ENCODE data around the gene PDCD4.
"Not testable (repeated sequence)": the region's sequence is repeated elsewhere in the genome, so short reads cannot be mapped to it uniquely, and the experiment has no call there.

PDCD4 gene

GRCh38 chr10:110861930-110862649 is 9.6 kb upstream of the PDCD4 start:
- peak; percentile 9 for DNase-seq

DNA sequence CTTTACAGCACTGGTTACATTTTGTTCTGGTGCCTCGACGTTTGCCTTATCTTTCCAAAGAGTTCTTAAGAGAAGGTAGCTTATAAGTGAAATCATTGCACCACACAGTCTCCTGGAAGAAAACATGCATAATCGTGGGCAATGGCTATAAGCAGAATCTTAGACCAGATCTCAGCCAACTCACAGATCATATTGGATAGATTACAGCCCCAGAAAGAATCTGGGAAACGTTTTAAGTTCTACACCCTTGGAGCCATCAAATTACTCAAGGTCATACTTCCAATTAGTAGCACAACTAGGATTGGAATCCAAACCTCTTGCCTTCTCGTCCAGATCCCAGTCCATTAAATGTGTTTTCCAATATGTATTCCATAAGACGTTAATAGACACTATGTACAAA is 8.8 kb upstream of the PDCD4 start:
- DNase-seq = no peak

DNA sequence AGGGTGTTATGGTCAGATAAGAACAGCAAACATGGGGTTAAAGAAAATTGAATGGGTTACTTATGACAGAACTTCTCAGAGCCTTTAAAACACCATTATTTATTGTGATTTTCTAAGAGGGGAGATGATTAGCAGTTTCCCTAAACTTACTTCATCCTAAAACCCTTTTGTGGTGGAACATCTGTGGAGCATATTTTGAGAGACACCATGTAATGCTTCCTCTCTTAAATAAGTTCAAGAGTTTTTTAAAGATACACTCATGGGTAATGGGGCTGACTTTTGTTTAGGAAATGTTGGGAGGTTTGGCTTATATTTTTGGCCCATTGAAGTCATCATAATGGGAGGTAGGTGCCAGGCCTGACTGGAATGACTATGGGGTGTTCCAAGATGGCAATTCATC is 8.4 kb upstream of the PDCD4 start:
- DNase-seq = no peak

DNA sequence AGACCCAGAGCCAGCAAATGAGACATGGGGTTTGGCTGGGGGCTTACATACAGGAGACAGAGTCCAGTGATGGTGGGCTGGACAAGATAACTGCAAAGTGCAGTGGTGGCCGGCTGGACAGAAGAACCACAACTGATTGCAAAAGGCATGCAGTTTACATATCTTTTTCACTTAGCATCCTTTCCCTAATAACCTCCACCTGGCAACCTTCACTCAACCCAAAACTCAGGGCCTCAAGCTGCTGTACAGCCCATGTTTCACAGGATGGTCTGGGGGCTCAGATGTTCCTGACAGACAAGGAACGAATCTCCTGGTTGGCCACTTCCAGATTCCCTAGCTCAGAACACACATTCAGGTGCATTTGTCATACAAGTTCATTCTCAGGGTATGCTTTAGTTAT is 7.8 kb upstream of the PDCD4 start:
- DNase-seq = no peak

GRCh38 chr10:110864662-110865140 is 7.0 kb upstream of the PDCD4 start:
- DNase-seq = peak; percentile 27

GRCh38 chr10:110865186-110865808 is 6.4 kb upstream of the PDCD4 start:
- no peak for DNase-seq

GRCh38 chr10:110865809-110866482 is 5.8 kb upstream of the PDCD4 start:
- DNase-seq = no peak

DNA sequence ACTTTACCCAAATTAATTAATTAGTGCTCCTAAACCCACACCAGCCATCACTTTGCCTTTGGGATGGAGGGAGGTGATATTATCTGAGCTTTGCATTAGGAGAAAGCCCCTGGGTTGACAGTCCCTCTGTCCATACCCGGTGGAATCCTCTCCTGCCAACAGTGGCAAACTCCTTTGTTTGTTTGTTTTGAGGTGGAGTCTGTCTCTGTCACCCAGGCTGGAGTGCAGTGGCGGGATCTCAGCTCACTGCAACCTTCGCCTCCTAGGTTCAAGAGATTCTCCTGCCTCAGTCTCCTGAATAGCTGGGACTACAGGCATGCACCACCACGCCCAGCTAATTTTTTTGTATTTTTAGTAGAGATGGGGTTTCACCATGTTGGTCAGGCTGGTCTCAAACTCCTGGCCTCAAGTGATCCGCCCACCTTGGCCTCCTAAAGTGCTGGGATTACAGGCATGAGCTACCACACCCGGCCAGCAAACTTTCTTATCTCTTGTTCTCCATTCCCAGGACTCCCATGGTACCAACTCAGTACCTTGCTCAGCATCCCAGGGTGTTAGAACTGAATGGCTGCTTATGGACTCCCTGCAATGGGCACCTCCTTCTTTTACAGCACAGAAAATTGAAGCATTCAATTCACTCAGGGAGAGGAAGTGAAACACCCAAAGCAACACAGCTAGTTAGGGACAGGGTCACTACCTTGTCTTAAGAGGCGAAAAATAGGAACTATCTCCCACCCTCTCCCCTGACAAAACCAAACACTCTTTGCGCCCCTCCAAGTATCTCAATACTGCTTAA is 4.5 kb upstream of the PDCD4 start:
- DNase-seq = not testable (repeated sequence)

DNA sequence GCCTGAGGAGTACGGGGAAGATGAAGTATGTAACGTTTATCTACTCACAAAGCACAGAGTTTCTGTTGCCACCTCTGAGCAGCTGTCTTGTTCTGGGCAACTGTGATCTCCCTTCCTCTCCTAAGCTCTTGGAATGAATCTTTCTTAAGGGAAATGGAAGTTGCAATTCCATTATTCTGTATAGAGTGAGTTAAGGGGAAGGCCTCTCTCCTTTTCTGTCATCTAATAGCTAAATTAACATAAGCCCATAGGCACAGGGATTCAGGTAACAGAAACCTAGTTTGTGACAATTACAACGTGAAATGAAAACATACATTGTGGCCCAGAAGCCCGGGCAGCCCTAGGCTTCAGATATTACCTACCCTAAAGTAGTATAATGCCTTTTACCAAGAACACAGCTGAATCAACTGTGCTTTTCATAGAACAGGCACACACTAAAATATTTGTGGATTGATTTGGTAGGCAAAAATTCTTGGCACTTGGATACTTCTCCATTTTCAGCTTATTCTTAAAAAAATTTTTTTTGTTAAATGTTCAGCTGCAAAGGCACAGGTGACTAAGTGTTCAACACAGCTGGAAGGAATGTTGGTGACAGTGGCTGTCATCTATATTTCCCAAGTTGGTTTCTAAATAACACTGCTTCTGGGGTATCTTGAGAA is 3.8 kb upstream of the PDCD4 start:
- DNase-seq = no peak

DNA sequence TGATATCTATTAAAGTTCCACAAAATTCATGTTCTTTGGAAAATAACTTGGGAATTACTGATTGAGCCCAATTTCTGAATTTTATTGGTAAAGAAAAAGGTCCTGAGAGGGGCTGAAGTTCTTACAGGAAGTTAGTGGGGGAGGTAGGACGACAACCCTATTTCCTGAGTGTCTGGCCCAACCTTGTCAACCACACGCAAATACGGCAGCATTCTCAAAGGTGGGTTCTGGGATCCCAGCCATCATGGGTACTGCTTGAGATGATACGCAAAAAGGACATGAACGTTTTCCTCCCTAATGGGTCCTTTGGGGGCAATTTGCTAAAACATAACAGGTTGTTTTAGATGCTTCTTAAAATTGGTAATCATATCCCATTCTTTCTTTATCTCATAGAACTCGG is 2.7 kb upstream of the PDCD4 start:
- no peak for DNase-seq

DNA sequence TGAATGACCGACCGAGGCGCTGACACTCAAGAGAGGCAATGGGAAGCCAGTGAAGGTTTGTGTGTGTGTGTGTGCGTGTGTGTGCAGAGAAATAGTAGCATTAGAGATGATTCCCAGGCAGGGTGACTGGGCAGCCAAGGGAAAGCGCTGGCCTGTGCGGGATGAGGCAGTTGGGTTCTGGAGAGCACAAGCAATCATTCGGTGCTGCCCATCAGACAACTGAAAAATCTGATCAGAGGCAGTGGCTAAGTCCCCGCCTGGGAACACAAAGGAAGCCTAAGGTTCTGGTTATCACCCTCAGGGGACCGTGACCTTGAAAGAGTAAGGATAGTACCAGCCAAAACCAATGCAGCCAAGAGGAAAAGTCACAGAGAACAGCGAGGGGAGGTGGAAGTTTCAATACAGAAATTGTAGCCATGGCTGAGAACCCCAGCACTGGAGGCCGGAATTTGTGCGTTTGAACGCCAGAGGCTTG is 868 bp upstream of the PDCD4 start:
- no peak for DNase-seq

- DNase-seq = peak; percentile 69
Observed at GRCh38 chr10:110872145-110872983, 636 bp downstream of the PDCD4 start.

- DNase-seq = no peak
Observed at GRCh38 chr10:110872984-110873923, 1.5 kb downstream of the PDCD4 start.

DNA sequence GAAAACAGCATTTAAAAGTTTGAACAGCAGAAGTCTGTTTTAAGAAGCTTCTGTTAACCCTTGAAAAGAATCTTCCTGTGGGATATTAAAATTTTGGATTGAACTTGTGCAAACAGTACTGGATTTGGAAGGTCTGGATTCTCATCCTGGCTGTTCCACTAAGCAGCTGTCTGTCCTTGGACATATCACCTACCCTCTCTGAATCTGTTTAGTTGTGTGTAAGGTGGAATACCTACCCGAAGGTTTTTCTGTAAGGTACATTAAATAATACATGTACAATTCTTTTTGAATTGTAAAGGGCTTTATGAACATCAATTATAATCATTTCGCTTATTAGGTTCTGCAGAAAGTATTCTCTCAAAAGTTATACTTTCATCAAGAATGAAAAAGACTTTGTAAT is 2.2 kb downstream of the PDCD4 start:
- DNase-seq = no peak

- no peak for DNase-seq
Observed at GRCh38 chr10:110876000-110876399, 4.3 kb downstream of the PDCD4 start.

GRCh38 chr10:110876788-110877187 is 5.1 kb downstream of the PDCD4 start:
- no peak for DNase-seq

DNA sequence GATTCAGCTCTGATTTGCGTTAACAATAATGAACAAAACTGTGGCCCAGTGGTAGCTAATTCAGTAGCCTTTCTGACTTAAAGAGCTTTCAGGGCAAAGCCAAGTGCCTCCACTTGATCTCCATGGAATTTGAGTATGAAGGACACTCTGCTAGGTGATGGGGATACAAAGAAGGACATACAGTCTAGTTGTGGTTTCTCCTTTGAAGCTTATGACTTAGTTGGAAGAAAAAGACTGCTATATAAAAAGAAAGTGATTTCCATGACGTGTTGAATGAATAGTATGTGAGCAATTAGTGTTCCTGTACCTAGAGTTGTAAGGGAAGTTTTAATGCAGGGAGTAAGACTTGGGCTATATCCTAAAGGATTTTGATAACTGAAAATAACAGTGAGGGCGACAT is 8.3 kb downstream of the PDCD4 start:
- DNase-seq = no peak

DNA sequence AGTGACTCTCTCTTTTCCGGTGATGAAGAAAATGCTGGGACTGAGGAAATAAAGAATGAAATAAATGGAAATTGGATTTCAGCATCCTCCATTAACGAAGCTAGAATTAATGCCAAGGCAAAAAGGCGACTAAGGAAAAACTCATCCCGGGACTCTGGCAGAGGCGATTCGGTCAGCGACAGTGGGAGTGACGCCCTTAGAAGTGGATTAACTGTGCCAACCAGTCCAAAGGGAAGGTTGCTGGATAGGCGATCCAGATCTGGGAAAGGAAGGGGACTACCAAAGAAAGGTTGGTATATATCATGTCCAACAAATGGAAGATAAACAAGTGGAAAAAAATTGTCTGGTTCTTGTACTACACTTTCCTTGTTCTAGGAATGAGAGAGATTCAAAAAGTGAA is 9.5 kb downstream of the PDCD4 start:
- DNase-seq = no peak

DNA sequence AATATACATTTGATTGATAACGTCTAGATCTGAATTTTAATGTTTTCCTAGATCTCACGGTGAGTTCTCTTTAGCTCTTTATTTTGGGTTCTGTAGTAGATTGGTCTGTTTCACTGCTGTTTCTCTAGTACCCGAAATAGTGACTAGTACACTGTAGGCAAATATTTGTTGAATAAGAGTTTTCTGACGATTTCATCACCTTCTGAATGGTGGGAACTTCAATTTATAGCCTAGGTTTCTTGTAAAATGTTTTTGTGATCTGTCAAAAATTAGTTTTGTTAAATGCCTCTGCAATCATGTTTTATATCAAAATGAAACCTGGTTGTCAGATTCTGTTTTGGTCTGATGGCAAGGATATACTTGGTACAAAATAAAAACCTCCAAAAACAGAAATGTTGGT is 10.2 kb downstream of the PDCD4 start:
- no peak for DNase-seq

DNA sequence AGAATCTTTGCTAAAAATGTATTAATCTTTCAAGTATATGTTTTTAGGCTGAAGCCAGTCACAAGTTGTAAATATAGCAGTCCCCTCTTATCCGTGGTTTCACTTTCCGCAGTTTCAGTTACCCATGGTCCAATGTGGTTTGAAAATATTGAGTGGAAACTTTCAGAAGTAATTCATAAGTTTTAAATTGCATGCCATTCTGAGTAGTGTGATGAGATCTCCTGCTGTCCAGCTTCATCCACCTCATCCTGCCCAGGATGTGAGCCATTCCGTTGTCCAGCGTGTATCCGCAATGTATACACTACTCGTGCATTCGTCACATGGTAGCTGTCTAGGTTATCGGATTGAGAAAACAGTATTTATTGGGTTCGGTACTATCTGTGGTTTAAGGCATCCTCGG is 12.2 kb downstream of the PDCD4 start:
- DNase-seq = no peak

Measured in SIG-M5 (cell line).